Neural progenitor cell (in vitro differentiated cells): Measurements from ENCODE around the gene SUSD1. TPM values are rescaled to one million over a fixed set of nuclear protein-coding genes. Genes with fewer than 3 reads are reported as not detected.

Experiments used
- DNase-seq: peaks from one replicate; pipeline ENCODE4 v3.0.0-alpha.2; 2016; ENCODE audit warnings: low spot score
- H2AFZ ChIP-seq: fragments of 200-600 bp; sonication (generic); replicated peaks from 2 replicates; pipeline ENCODE4 v1.6.1; 2016; ENCODE audit warnings: antibody characterized with exemption
- H3F3A ChIP-seq: fragments of 200-600 bp; sonication (generic); 2 replicates; pipeline ENCODE4 v1.6.1; 2016; ENCODE audit warnings: antibody characterized with exemption, low read depth
- H3K27ac ChIP-seq: fragments of 200-600 bp; sonication (generic); 2 replicates; pipeline ENCODE4 v1.5.1; 2016; ENCODE audit warnings: mild to moderate bottlenecking
- H3K27me3 ChIP-seq: fragments of 200-600 bp; sonication (generic); 2 replicates; pipeline ENCODE4 v1.6.1; 2016; ENCODE audit warnings: mild to moderate bottlenecking, moderate library complexity
- H3K36me3 ChIP-seq: fragments of 200-600 bp; sonication (generic); 2 replicates; pipeline ENCODE4 v1.5.1; 2016
- H3K4me1 ChIP-seq: fragments of 200-600 bp; sonication (generic); 2 replicates; pipeline ENCODE4 v1.6.1; 2016; ENCODE audit warnings: mixed run types
- H3K4me2 ChIP-seq: fragments of 200-600 bp; sonication (generic); 2 replicates; pipeline ENCODE4 v1.6.1; 2016
- H3K4me3 ChIP-seq: fragments of 200-600 bp; sonication (generic); 2 replicates; pipeline ENCODE4 v1.5.1; 2016
- H3K79me2 ChIP-seq: fragments of 200-600 bp; sonication (generic); 2 replicates; pipeline ENCODE4 v1.6.1; 2016; ENCODE audit warnings: low read depth
- H3K9ac ChIP-seq: fragments of 200-600 bp; sonication (generic); 2 replicates; pipeline ENCODE4 v1.6.1; 2016
- H3K9me3 ChIP-seq: fragments of 200-600 bp; sonication (generic); 2 replicates; pipeline ENCODE4 v1.5.1; 2016; ENCODE audit warnings: low read depth
- H4K20me1 ChIP-seq: fragments of 200-600 bp; sonication (generic); 2 replicates; pipeline ENCODE4 v1.6.1; 2016; ENCODE audit warnings: low read depth
- H3K27ac Mint-ChIP-seq: 3 replicates; pipeline ENCODE4 v1.8.0; 2021; ENCODE audit warnings: mixed read lengths
- H3K27me3 Mint-ChIP-seq: 2 replicates; pipeline ENCODE4 v1.8.0; 2022; ENCODE audit warnings: low read depth, mild to moderate bottlenecking, inconsistent platforms, moderate library complexity, mixed read lengths; ENCODE audit not compliant: insufficient read depth
- H3K36me3 Mint-ChIP-seq: 3 replicates; pipeline ENCODE4 v1.8.0; 2021; ENCODE audit warnings: mixed read lengths
- H3K4me1 Mint-ChIP-seq: 3 replicates; pipeline ENCODE4 v1.8.0; 2021; ENCODE audit warnings: mixed read lengths
- H3K4me3 Mint-ChIP-seq: 3 replicates; pipeline ENCODE4 v1.8.0; 2021; ENCODE audit warnings: mild to moderate bottlenecking, moderate library complexity, mixed read lengths
- H3K9me3 Mint-ChIP-seq: 3 replicates; pipeline ENCODE4 v1.8.0; 2020; ENCODE audit warnings: mixed read lengths
- CTCF ChIP-seq: fragments of 200-600 bp; sonication (generic); IDR thresholded peaks from 2 replicates; pipeline ENCODE4 v1.5.1; 2017; ENCODE audit warnings: antibody characterized with exemption, mild to moderate bottlenecking
- EZH2 ChIP-seq: fragments of 200-600 bp; sonication (generic); IDR thresholded peaks from 2 replicates; pipeline ENCODE4 v1.6.1; 2017; ENCODE audit warnings: antibody characterized with exemption, mild to moderate bottlenecking, moderate library complexity
- EZH2phosphoT487 ChIP-seq: fragments of 200-600 bp; sonication (generic); IDR thresholded peaks from 2 replicates; pipeline ENCODE4 v1.6.1; 2017; ENCODE audit warnings: antibody characterized with exemption
- total RNA-seq: library from RNA; depleted of rRNA; stranded (reverse); fragments of >200 nt; gene quantifications from 2 replicates; pipeline ENCODE4 v1.2.3, GENCODE V29; 2015; ENCODE audit warnings: low replicate concordance

The SUSD1 gene
- total RNA-seq, 1 donor from 2014 or later, result 12.0 TPM

- Histone ChIP-seq H4K20me1 (no peaks in the 10 kb centered on the region), H3K9ac (no peak overlapping the region), H3K79me2 (no peaks in the 10 kb centered on the region), H3K36me3 (no peaks in the 10 kb centered on the region), H3K4me3 (no peak overlapping the region), H3F3A (no peaks in the 10 kb centered on the region), H3K27me3 (no peaks in the 10 kb centered on the region), H2AFZ (no peak overlapping the region), H3K4me1 (no peaks in the 10 kb centered on the region), H3K27ac (no peak overlapping the region), H3K4me2 (no peak overlapping the region), H3K9me3 (no peaks in the 10 kb centered on the region)
- H3K27ac Mint-ChIP-seq, result no peak overlapping the region
- peaks cover 5% of the 10 kb centered on the region for H3K27me3 Mint-ChIP-seq
- no peak for TF ChIP-seq EZH2
- no peak for TF ChIP-seq EZH2phosphoT487
- TF ChIP-seq CTCF, result no peak
- H3K4me3 Mint-ChIP-seq, result no peak overlapping the region
- H3K9me3 Mint-ChIP-seq, result peaks cover 2% of the 10 kb centered on the region
- DNase-seq, result no peak
- peaks cover 5% of the 10 kb centered on the region for H3K4me1 Mint-ChIP-seq
- no peaks in the 10 kb centered on the region for H3K36me3 Mint-ChIP-seq
These were observed 96.7 kb downstream of the SUSD1 start for GRCh38 chr9:112078432-112078831.

- H3K36me3 ChIP-seq, result no peaks in the 10 kb centered on the region
These were observed 98.3 kb downstream of the SUSD1 start for GRCh38 chr9:112076814-112077213.

DNA sequence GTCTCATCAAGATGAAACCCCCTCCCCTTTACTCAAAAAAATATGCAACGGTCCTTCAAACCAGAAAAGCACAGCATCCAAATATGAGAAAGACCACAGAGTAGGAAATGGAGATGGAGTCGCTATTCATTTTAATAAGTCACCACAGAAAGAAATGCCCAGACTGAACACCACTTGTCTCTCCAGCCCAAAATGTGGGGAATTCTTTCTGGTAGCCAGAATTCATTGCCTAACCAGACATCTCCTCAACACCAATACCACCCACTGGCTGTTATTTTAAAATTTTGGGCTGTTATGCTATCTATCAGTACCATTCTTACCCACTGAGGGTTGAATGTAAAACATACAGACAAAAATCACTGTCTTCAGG lies 100.1 kb downstream of the SUSD1 start:
- Mint-ChIP-seq H3K27me3 (no peaks in the 10 kb centered on the region), H3K36me3 (no peaks in the 10 kb centered on the region), H3K4me1 (peaks cover 5% of the 10 kb centered on the region), H3K27ac (no peak overlapping the region), H3K4me3 (no peak overlapping the region), H3K9me3 (no peaks in the 10 kb centered on the region)
- no peak for TF ChIP-seq CTCF
- no peak for TF ChIP-seq EZH2
- no peak for TF ChIP-seq EZH2phosphoT487
- DNase-seq, result no peak
- Histone ChIP-seq H3K79me2 (no peaks in the 10 kb centered on the region), H3K4me2 (no peak overlapping the region), H2AFZ (no peak overlapping the region), H3K4me1 (no peaks in the 10 kb centered on the region), H3F3A (no peaks in the 10 kb centered on the region), H4K20me1 (no peaks in the 10 kb centered on the region), H3K27me3 (no peaks in the 10 kb centered on the region), H3K27ac (no peak overlapping the region), H3K9ac (no peak overlapping the region), H3K9me3 (no peaks in the 10 kb centered on the region), H3K36me3 (no peaks in the 10 kb centered on the region), H3K4me3 (no peak overlapping the region)

More at GRCh38 chr9:112076814-112077213, 98.3 kb downstream of the SUSD1 start:
- H4K20me1 ChIP-seq, result no peaks in the 10 kb centered on the region
- no peaks in the 10 kb centered on the region for H3F3A ChIP-seq
- no peaks in the 10 kb centered on the region for H3K9me3 ChIP-seq
- H2AFZ ChIP-seq, result no peak overlapping the region
- H3K79me2 ChIP-seq, result no peaks in the 10 kb centered on the region
- H3K4me1 ChIP-seq, result no peaks in the 10 kb centered on the region
- Mint-ChIP-seq H3K4me3 (no peak overlapping the region), H3K9me3 (no peaks in the 10 kb centered on the region), H3K27me3 (peaks cover 2% of the 10 kb centered on the region), H3K27ac (no peak overlapping the region), H3K36me3 (no peaks in the 10 kb centered on the region), H3K4me1 (peaks cover 5% of the 10 kb centered on the region)
- H3K4me3 ChIP-seq, result no peak overlapping the region
- no peaks in the 10 kb centered on the region for H3K27me3 ChIP-seq
- H3K27ac ChIP-seq, result no peak overlapping the region
- no peak for TF ChIP-seq CTCF
- TF ChIP-seq EZH2phosphoT487, result no peak
- no peak for TF ChIP-seq EZH2
- no peak for DNase-seq
- no peak overlapping the region for H3K4me2 ChIP-seq
- H3K9ac ChIP-seq, result no peak overlapping the region
